Transverse colon (tissue), 3 donors: ENCODE results near the gene SEMA3A.

Experiments
- EP300 ChIP-seq: sonication (generic); formaldehyde crosslinking; IDR thresholded peaks from one replicate; pipeline ENCODE4 v1.6.1; 2017; ENCODE audit warnings: antibody characterized with exemption, low read depth
- POLR2A ChIP-seq: fragments of 450-650 bp; IDR thresholded peaks from one replicate; pipeline ENCODE4 v1.6.1; 2016; ENCODE audit warnings: antibody characterized with exemption, mild to moderate bottlenecking, moderate library complexity
- TF ChIP-seq, protein P1 (sequence below), 5 experiments: fragments of 200-600 bp in 3 of 5; fragments of 450-650 bp in 2 of 5; sonication (generic) in 3 of 5; IDR thresholded peaks; 1 replicate in 2 of 5; 2 replicates in 3 of 5; pipeline ENCODE4 v1.5.1; 2016 to 2017; ENCODE audit warnings: antibody characterized with exemption in 5 of 5, inconsistent platforms in 3 of 5, mild to moderate bottlenecking in 2 of 5, moderate library complexity in 1 of 5

DNA sequence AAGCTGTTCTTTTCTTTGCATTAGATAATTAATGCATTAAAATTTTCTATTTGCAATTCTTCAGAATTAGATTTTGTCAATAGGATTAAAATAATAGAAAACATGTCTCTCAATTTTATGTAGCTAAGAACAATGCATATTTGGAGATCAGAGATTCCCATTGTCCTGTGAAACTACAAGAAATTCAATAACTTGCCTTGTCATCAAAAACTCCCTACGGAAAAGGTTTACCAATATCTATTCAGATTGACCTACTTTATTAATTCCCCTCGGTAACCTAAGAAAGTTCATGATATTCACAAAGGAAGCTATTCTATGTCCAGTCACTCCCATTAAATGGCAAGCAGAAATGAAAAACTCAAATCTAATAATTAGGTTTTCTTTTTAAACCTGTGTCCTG, 172.6 kb downstream of the SEMA3A start:
- TF ChIP-seq, protein P1, sequence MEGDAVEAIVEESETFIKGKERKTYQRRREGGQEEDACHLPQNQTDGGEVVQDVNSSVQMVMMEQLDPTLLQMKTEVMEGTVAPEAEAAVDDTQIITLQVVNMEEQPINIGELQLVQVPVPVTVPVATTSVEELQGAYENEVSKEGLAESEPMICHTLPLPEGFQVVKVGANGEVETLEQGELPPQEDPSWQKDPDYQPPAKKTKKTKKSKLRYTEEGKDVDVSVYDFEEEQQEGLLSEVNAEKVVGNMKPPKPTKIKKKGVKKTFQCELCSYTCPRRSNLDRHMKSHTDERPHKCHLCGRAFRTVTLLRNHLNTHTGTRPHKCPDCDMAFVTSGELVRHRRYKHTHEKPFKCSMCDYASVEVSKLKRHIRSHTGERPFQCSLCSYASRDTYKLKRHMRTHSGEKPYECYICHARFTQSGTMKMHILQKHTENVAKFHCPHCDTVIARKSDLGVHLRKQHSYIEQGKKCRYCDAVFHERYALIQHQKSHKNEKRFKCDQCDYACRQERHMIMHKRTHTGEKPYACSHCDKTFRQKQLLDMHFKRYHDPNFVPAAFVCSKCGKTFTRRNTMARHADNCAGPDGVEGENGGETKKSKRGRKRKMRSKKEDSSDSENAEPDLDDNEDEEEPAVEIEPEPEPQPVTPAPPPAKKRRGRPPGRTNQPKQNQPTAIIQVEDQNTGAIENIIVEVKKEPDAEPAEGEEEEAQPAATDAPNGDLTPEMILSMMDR (IDR thresholded peaks at IDR 0.05): no peak
- TF ChIP-seq POLR2A (no peak), EP300 (no peak)
